Stimulated activated naive CD4-positive, alpha-beta T cell (primary cell): ENCODE measurements around the gene S1PR3.

Source experiments
- DNase-seq, 6 experiments: peaks; one replicate each; lab custom pipeline; 2025; lab: John Stamatoyannopoulos, UW

S1PR3 gene

GRCh38 chr9:88993327-88993726, 2.1 kb downstream of the S1PR3 start:
- no peak for DNase-seq

GRCh38 chr9:88993871-88994460, 2.7 kb downstream of the S1PR3 start:
- DNase-seq = no peak

- no peak for DNase-seq
Measured at GRCh38 chr9:88994469-88995199, 3.4 kb downstream of the S1PR3 start.

- no peak for DNase-seq
Measured at GRCh38 chr9:88995200-88995577, 3.9 kb downstream of the S1PR3 start.

DNA sequence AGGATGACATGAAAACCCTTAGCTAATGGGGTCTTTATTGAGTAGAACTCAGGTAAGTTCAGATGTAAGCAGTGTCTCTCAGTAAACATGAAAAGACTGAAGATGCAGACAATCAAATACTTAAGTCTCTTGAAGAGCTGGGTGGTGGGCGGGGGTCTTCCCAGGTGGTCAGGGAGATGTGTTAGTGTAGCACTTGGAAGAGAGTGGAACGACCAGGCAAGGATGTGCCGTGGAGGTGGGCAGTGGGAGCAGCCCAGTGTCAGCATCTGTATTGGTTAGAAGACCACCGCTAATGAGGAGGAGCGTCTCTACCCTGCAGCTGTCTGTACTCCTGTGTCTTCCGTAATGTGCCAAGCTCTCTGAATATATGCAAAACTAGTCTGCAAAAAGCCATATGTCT, 4.4 kb downstream of the S1PR3 start:
- no peak for DNase-seq

DNA sequence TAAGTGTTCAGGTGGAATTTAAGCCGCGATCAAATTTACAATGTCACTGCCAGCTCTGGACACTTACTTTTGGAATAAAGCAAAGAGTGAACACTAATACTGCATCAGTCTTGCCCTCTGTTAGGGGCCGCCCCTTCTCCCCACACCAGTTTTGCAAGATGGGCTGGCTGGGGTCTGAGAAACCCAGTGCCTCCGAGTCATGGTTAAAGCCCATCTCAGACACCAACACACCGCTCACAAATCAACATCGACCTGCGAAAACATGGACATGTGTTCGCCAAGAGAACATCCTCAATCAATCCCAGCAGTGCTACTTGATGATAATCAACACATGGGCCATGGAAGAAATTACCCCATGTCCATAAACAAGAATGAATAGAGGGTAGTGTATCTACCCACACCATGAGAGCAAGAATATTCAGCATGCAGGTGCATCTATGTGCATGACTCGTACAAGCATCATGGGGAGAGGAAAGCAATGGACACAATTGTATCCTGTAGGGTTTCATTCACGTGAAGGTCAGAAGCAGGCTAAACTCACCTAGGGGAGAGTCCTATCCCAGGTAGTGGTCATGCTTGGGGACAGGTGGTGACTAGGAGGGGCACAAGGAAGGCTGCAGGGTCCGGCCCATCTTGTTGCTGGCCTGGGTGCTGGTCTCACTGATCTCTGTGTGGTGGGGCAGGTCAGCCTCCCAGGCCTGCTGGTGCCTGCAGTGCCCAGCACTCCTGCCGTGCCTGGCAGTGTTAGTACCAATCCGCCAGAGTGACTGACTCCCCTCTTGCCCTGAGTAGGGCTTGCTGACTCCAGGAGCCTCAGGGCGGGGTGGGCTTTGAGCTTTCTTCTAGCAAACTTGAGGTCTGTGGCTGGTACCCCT, 5.0 kb downstream of the S1PR3 start:
- no peak for DNase-seq

GRCh38 chr9:88996921-88997235, 5.6 kb downstream of the S1PR3 start:
- no peak for DNase-seq

- no peak for DNase-seq
Measured at GRCh38 chr9:88997646-88998045, 6.4 kb downstream of the S1PR3 start.

DNA sequence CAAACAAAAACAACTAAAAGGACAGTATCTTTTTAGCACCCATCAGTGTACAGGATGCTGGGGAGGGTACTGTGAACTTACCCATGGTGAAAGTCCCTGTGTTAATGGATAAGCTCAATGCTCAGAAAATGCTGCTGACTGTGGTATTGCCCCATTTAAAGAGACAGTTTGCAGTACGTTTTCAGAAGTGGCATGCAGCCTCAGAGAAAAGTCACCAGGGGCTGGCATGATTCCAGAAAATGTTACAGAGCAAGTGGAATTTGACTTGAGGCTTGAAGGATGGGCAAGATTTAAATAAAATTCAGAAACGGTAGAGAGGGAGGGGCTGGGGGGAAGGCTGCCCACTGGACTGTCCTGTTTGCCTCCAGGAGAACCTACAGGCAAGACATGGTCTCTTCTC, 7.2 kb downstream of the S1PR3 start:
- DNase-seq = no peak

- DNase-seq = no peak
Measured at GRCh38 chr9:88998911-88999310, 7.6 kb downstream of the S1PR3 start.

DNA sequence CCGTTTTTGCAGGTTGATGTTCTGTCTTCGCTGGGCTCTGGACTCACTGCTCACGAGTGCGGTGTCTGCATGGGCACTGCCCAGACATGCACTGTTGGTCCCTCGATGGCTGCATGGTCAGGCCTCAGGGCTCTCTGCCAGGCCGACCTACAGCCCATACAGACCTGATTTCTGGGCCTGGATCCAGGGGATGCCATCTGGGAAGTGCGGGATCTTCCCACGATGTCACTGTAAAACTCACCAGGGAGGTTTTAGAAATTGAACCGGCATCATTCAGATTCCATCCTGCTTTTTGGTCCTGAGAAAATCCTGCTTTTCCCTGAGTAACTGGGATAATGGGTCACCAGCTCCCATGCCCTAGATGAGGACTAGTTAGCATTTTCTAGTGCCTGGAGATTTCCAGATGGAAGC, 9.1 kb downstream of the S1PR3 start:
- DNase-seq = no peak

DNA sequence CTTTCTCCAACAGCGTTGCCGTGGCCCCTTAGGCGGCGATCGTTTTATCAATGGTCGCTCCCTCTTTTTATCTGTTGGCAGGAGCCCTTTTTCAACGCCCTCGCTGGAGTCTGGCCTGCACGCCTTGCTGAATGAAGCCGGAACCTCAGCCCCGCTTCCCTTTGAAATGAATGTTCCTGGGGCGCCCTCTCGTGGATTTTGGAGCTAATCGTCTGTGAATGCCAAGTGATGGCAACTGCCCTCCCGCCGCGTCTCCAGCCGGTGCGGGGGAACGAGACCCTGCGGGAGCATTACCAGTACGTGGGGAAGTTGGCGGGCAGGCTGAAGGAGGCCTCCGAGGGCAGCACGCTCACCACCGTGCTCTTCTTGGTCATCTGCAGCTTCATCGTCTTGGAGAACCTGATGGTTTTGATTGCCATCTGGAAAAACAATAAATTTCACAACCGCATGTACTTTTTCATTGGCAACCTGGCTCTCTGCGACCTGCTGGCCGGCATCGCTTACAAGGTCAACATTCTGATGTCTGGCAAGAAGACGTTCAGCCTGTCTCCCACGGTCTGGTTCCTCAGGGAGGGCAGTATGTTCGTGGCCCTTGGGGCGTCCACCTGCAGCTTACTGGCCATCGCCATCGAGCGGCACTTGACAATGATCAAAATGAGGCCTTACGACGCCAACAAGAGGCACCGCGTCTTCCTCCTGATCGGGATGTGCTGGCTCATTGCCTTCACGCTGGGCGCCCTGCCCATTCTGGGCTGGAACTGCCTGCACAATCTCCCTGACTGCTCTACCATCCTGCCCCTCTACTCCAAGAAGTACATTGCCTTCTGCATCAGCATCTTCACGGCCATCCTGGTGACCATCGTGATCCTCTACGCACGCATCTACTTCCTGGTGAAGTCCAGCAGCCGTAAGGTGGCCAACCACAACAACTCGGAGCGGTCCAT, 10.0 kb downstream of the S1PR3 start:
- peak; percentile 48 to 84 (median 67) for DNase-seq

- no peak for DNase-seq
Measured at GRCh38 chr9:89001917-89002540, 10.8 kb downstream of the S1PR3 start.

- DNase-seq = no peak
Measured at GRCh38 chr9:89002987-89003386, 11.7 kb downstream of the S1PR3 start.

DNA sequence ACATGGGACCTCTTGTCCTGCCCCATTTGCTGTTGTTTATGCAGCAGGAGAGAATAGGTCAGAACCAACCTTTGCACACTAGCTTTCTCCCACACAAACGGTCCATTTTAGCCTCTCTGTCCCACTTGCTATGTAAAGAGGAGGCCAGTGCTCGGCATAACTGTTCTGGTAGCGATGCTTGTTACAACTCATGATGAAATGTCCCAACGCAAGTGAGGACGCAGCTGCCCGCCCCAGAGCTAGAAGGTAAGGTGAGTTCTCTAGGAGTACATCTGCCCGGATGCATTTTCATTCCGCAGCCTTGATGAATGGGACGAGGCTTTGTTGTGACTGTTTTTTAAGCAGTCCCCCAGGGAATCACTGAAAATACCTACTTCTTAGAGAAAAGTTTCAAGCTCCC, 14.1 kb downstream of the S1PR3 start:
- no peak for DNase-seq

DNA sequence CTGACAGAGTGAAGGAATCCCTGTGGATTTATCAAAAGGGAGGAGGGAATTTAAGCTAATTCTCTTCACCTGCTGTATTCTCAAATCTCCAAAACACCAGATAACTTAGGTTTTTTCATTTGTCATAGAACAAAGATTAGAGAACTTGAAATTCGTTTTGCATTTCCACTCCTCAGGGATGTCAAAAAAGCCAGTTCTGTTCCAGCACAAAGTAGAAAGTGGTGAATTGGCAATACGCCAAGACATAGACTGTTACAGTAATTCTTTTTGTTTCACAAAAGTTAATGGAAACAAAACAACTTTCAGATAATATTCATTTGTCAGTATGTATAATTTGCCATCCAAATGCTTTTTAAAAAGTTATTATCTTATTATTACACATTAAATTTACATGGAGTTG, 15.0 kb downstream of the S1PR3 start:
- DNase-seq = no peak

GRCh38 chr9:89006996-89007967, 16.0 kb downstream of the S1PR3 start:
- DNase-seq = no peak

GRCh38 chr9:89008055-89008743, 16.9 kb downstream of the S1PR3 start:
- no peak for DNase-seq

GRCh38 chr9:89008744-89009545, 17.7 kb downstream of the S1PR3 start:
- no peak for DNase-seq
